ENCODE results near the gene ADRM1.

The ADRM1 gene

DNA sequence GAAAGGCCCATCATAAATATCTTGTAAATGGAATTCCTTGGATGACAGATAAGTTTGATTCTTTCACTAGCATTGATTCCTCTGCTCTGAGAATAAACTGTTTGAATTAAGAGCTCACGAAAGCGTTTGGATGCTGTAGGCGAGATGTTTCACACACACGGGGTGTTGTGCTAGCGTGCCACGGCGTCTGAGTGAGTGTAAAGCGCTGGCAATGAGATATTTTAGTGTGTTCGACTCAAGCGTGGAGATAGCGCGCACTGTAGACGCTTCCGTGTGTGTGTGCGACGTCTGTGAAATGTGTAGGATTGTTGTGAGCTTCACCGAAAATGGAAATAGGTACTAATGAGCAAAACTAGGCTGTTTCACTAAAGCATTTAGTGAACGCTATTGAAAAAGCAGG, 29.4 kb upstream of the ADRM1 start:
- Histone ChIP-seq H3K4me3 (ENCODE audit: low read length) (no peak overlapping the region), H3K79me2 (ENCODE audit: low read length) (no peaks in the 10 kb centered on the region), H3K36me3 (replicated peaks; ENCODE audit: low read depth, low read length) (peaks cover 3% of the 10 kb centered on the region), H3K9me3 (ENCODE audit: insufficient read depth, low read length) (no peaks in the 10 kb centered on the region), H3K4me2 (ENCODE audit: low read length) (no peak overlapping the region), H3K27ac (ENCODE audit: low read length) (no peak overlapping the region), H3K9ac (ENCODE audit: low read length) (no peak overlapping the region), H3K27me3 (ENCODE audit: low read depth, low read length) (no peaks in the 10 kb centered on the region), H4K20me1 (ENCODE audit: insufficient read depth, low read length) (no peaks in the 10 kb centered on the region), H2AFZ (ENCODE audit: low read depth, low read length) (no peak overlapping the region), H3K4me1 (ENCODE audit: low read length) (no peaks in the 10 kb centered on the region)
- TF ChIP-seq EZH2phosphoT487 (IDR thresholded peaks at IDR 0.05; ENCODE audit: low read depth), result no peak

GRCh38 chr20:62274332-62274950, 28.4 kb upstream of the ADRM1 start:
- Histone ChIP-seq H3K36me3 (replicated peaks; ENCODE audit: low read depth, low read length) (peaks cover 8% of the 10 kb centered on the region), H3K27ac (ENCODE audit: low read length) (no peak overlapping the region), H3K4me3 (ENCODE audit: low read length) (no peak overlapping the region), H3K27me3 (ENCODE audit: low read depth, low read length) (no peaks in the 10 kb centered on the region), H3K79me2 (ENCODE audit: low read length) (no peaks in the 10 kb centered on the region), H3K9ac (ENCODE audit: low read length) (no peak overlapping the region), H3K4me1 (ENCODE audit: low read length) (no peaks in the 10 kb centered on the region), H4K20me1 (ENCODE audit: insufficient read depth, low read length) (no peaks in the 10 kb centered on the region), H3K4me2 (ENCODE audit: low read length) (no peak overlapping the region), H2AFZ (ENCODE audit: low read depth, low read length) (no peak overlapping the region), H3K9me3 (ENCODE audit: insufficient read depth, low read length) (no peaks in the 10 kb centered on the region)
- no peak for TF ChIP-seq EZH2phosphoT487 (IDR thresholded peaks at IDR 0.05; ENCODE audit: low read depth)
- TF ChIP-seq CTCF (IDR thresholded peaks at IDR 0.05; ENCODE audit: low read depth, low read length), result no peak

DNA sequence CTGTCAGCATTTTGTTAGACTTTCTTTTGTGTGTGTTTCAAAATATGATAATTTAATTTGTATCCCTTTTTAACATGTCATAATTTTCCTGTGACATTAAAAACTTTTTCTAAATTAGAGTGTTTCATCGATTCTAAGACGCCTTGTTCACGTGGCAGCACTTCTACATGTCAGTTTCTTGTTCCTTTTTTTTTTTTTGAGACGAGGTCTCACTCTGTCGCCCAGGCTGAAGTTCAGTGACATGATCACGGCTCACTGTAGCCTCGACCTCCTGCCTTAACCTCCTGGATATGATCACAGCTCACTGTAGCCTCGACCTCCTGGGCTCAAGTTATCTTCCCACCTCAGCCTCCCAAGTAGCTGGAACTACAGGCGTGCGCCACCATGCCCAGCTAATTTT, 27.6 kb upstream of the ADRM1 start:
- Histone ChIP-seq H3K27me3 (ENCODE audit: low read depth, low read length) (no peaks in the 10 kb centered on the region), H3K4me2 (ENCODE audit: low read length) (no peak overlapping the region), H3K27ac (ENCODE audit: low read length) (no peak overlapping the region), H3K9ac (ENCODE audit: low read length) (no peak overlapping the region), H3K36me3 (replicated peaks; ENCODE audit: low read depth, low read length) (peaks cover 14% of the 10 kb centered on the region), H3K4me1 (ENCODE audit: low read length) (no peaks in the 10 kb centered on the region), H2AFZ (ENCODE audit: low read depth, low read length) (no peak overlapping the region), H3K4me3 (ENCODE audit: low read length) (no peak overlapping the region), H3K79me2 (ENCODE audit: low read length) (no peaks in the 10 kb centered on the region), H4K20me1 (ENCODE audit: insufficient read depth, low read length) (no peaks in the 10 kb centered on the region), H3K9me3 (ENCODE audit: insufficient read depth, low read length) (no peaks in the 10 kb centered on the region)
- TF ChIP-seq CTCF (IDR thresholded peaks at IDR 0.05; ENCODE audit: low read depth, low read length) (no peak), EZH2phosphoT487 (IDR thresholded peaks at IDR 0.05; ENCODE audit: low read depth) (no peak)

- Histone ChIP-seq H3K27ac (ENCODE audit: low read length) (no peak overlapping the region), H3K79me2 (ENCODE audit: low read length) (no peaks in the 10 kb centered on the region), H3K4me1 (ENCODE audit: low read length) (no peaks in the 10 kb centered on the region), H3K36me3 (replicated peaks; ENCODE audit: low read depth, low read length) (peaks cover 25% of the 10 kb centered on the region), H3K4me3 (ENCODE audit: low read length) (no peak overlapping the region), H3K9me3 (ENCODE audit: insufficient read depth, low read length) (no peaks in the 10 kb centered on the region), H3K4me2 (ENCODE audit: low read length) (no peak overlapping the region), H3K27me3 (ENCODE audit: low read depth, low read length) (no peaks in the 10 kb centered on the region), H2AFZ (ENCODE audit: low read depth, low read length) (no peak overlapping the region), H3K9ac (ENCODE audit: low read length) (no peak overlapping the region), H4K20me1 (ENCODE audit: insufficient read depth, low read length) (no peaks in the 10 kb centered on the region)
- TF ChIP-seq EZH2phosphoT487 (IDR thresholded peaks at IDR 0.05; ENCODE audit: low read depth) (no peak), CTCF (IDR thresholded peaks at IDR 0.05; ENCODE audit: low read depth, low read length) (no peak)
Measured at GRCh38 chr20:62276439-62276838, 26.4 kb upstream of the ADRM1 start.

All from OCI-LY3 (cell line).